Sigmoid colon (tissue), 7 donors: ENCODE data around the gene ANO6. TPM values are rescaled to one million over a fixed set of nuclear protein-coding genes. Genes with fewer than 3 reads are reported as not detected.

Experiments used
- DNase-seq: peaks from one replicate; pipeline ENCODE4 v3.0.0-alpha.2; 2019
- H3K27ac ChIP-seq, 4 donors: fragments of 200-600 bp; sonication (generic); one replicate each; pipeline ENCODE4 v1.5.1; 2016 to 2019; ENCODE audit warnings: mild to moderate bottlenecking in 1 of 4
- H3K27me3 ChIP-seq, 3 donors: fragments of 200-600 bp; sonication (generic); one replicate each; pipeline ENCODE4 v1.5.1; 2019; ENCODE audit warnings: mild to moderate bottlenecking in 1 of 3
- H3K36me3 ChIP-seq, 4 donors: fragments of 200-600 bp; sonication (generic); one replicate each; pipeline ENCODE4 v1.5.1; 2016 to 2019
- H3K4me1 ChIP-seq, 4 donors: fragments of 200-600 bp; sonication (generic); one replicate each; pipeline ENCODE4 v1.5.1; 2017 to 2019
- H3K4me3 ChIP-seq, 4 donors: fragments of 200-600 bp; sonication (generic); one replicate each; pipeline ENCODE4 v1.5.1; 2017 to 2019; ENCODE audit warnings: mild to moderate bottlenecking in 2 of 4, moderate library complexity in 1 of 4
- H3K9me3 ChIP-seq, 4 donors: fragments of 200-600 bp in 3 of 4; sonication (generic) in 3 of 4; one replicate each; pipeline versions ENCODE4 v1.5.1 to v1.6.1; 2013 to 2019
- CTCF ChIP-seq, 4 experiments: fragments of 450-650 bp in 3 of 4; fragments of 200-600 bp in 1 of 4; IDR thresholded peaks; one replicate each; pipeline ENCODE4 v1.5.1; 2016 to 2019; ENCODE audit warnings: antibody characterized with exemption in 4 of 4, mild to moderate bottlenecking in 3 of 4, moderate library complexity in 2 of 4
- EP300 ChIP-seq, 4 donors: sonication (generic); formaldehyde crosslinking; IDR thresholded peaks; one replicate each; pipeline ENCODE4 v1.6.1; 2017; ENCODE audit warnings: antibody characterized with exemption in 4 of 4
- POLR2A ChIP-seq, 2 donors: fragments of 450-650 bp; IDR thresholded peaks; one replicate each; pipeline ENCODE4 v1.6.1; 2016; ENCODE audit warnings: antibody characterized with exemption in 2 of 2, mild to moderate bottlenecking in 2 of 2, moderate library complexity in 2 of 2
- POLR2AphosphoS5 ChIP-seq, 4 donors: sonication (generic); formaldehyde crosslinking; IDR thresholded peaks; one replicate each; pipeline ENCODE4 v1.6.1; 2017; ENCODE audit warnings: antibody characterized with exemption in 4 of 4
- WGBS, 2 donors: extraction: QIAGEN DNeasy Blood & Tissue Kit; methylation state at CpG; one replicate each; pipeline ENCODE4 v1.1.7; 2013; 5-methylcytosine and 5-hydroxymethylcytosine counted together
- intact Hi-C: fragments of 100-400 bp; cut with DNase I; formaldehyde crosslinking; loops from one replicate; pipeline ENCODE4 v1.15.1; 2023
- polyA plus RNA-seq, 3 donors: library from polyadenylated mRNA; stranded (reverse); fragments of 200-250 nt; gene quantifications; one replicate each; pipeline ENCODE4 v1.2.3, GENCODE V29; 2013
- total RNA-seq, 4 donors: library from RNA; depleted of rRNA; stranded (reverse); fragments of >200 nt; gene quantifications; one replicate each; pipeline ENCODE4 v1.1.0, GENCODE V29; 2016
- donor health status: healthy with polysubstance abuse.
- donor health status: Bipolar disorder and iron deficiency.
- donor health status: healthy.

The ANO6 gene
- total and polyA plus RNA-seq, 7 donors, result 1.2 to 107 (median 98.5) TPM

DNA sequence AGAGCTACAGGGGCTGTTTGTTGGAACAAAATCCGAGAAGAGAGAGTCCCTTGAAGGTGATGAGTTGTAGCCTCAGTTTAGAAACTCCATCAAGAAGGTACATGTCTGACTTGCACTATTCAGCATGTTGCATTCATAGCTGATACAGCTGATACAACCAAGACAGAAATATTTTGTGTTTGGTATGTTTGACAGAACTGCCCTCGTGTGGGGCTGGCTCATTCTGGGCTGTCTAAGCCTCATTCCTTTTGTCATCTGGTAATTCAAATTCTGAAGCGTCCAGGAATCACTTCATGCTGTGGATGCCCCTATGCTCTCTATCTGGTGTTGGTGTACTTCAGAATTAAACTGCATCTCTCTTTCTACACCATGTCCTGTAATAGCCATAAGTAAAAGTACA, 126.3 kb downstream of the ANO6 start:
- intact Hi-C loops, result no loop called here

DNA sequence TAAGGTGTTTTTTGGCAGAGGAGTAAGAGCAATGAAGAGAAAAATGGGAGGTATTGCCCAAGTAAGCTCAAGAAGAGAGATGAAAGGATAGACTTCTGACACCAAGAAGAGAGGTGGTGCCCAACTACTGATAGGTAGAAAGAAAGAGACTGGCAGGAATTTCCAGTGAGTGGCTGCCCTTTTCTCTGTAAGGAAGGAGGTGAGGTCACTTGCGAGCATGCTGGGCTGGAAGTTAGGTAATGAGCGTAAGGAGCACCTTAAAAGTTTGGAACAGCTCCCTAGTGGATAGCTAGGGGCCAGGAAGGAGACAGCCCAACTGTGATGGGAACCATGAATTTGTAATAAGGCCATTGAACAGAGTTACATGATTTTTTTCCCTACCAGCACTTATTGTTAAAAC, 127.0 kb downstream of the ANO6 start:
- H3K4me3 ChIP-seq, result no peak overlapping the region
- peaks cover 0 to 2% (median 0%) of the 10 kb centered on the region in 4 donors for H3K36me3 ChIP-seq
- TF ChIP-seq POLR2A (IDR thresholded peaks at IDR 0.05) (no peak), POLR2AphosphoS5 (IDR thresholded peaks at IDR 0.05) (no peak), CTCF (IDR thresholded peaks at IDR 0.05) (no peak)
- 94 to 96% methylated on average over 2 of the region's 2 CpGs for WGBS, 2 donors
- H3K4me1 ChIP-seq, result peaks cover 0 to 40% (median 28%) of the 10 kb centered on the region in 4 donors
- DNase-seq, result no peak
- peak overlapping the region in 2 of 4 donors; percentile 37 to 45 for H3K27ac ChIP-seq
- no peaks in the 10 kb centered on the region for H3K27me3 ChIP-seq
- no peaks in the 10 kb centered on the region for H3K9me3 ChIP-seq
- intact Hi-C loops, result no loop called here

More for the DNA sequence above, 126.3 kb downstream of the ANO6 start:
- no peak for DNase-seq
- 80 to 90% methylated on average over 3 of the region's 3 CpGs for WGBS, 2 donors
- Histone ChIP-seq H3K27ac (no peak overlapping the region), H3K27me3 (no peaks in the 10 kb centered on the region), H3K36me3 (no peaks in the 10 kb centered on the region), H3K4me1 (peaks cover 0 to 45% (median 31%) of the 10 kb centered on the region in 4 donors), H3K4me3 (no peak overlapping the region), H3K9me3 (no peaks in the 10 kb centered on the region)
- TF ChIP-seq POLR2AphosphoS5 (IDR thresholded peaks at IDR 0.05) (no peak), EP300 (IDR thresholded peaks at IDR 0.05) (no peak), POLR2A (IDR thresholded peaks at IDR 0.05) (no peak), CTCF (IDR thresholded peaks at IDR 0.05) (no peak)

DNA sequence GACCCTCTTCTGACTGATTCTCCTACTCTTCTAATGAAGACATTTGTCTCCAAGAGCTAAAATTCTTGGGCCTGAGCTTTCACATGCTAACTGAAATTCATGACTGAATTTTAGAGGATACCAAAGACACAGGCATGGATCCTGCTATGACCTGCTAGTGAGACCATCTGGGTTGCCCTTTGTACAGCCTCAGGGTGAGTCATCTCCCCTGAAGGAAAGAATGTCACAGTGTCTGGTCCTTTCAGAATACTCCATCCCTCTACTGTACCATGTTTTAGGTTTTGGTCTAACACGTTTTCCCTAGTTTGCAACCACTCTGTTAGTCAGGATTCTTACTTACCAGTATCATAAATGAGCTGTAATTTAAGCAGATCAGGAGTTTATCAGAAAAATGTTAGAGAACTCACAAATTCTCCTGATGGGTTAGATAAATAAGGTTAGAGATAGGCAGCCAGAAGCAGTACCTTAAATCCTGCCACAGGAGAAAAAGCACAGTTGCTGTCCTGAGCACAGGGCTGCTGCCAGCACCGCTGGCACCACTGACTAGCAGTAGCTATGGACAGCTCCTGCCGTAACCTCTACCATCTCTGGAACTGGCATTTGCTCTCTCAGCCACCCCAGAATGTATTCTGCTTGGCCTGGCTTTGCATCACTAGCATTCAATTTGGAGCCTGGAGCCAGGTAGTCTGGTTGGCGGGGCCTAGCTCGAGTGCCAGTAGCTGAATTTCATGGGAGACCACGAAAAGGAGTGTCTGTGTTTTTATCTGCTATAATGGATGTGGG, 127.6 kb downstream of the ANO6 start:
- no peaks in the 10 kb centered on the region for H3K27me3 ChIP-seq
- peaks cover 0 to 34% (median 22%) of the 10 kb centered on the region in 4 donors for H3K4me1 ChIP-seq
- 93 to 96% methylated on average over 6 of the region's 6 CpGs for WGBS, 2 donors

GRCh38 chr12:45348311-45348710, 132.4 kb downstream of the ANO6 start:
- 81 to 84% methylated on average over 2 of the region's 2 CpGs for WGBS, 2 donors
- H3K4me3 ChIP-seq, result no peak overlapping the region
- H3K9me3 ChIP-seq, result no peaks in the 10 kb centered on the region
- TF ChIP-seq EP300 (IDR thresholded peaks at IDR 0.05), result no peak
- TF ChIP-seq POLR2A (IDR thresholded peaks at IDR 0.05), result no peak
- TF ChIP-seq CTCF (IDR thresholded peaks at IDR 0.05), result no peak
- DNase-seq, result no peak
- intact Hi-C loops, result no loop called here
- peaks cover 0 to 34% (median 4%) of the 10 kb centered on the region in 4 donors for H3K36me3 ChIP-seq
- H3K4me1 ChIP-seq, result peaks cover 0 to 16% (median 7%) of the 10 kb centered on the region in 4 donors
- no peaks in the 10 kb centered on the region for H3K27me3 ChIP-seq
- no peak overlapping the region for H3K27ac ChIP-seq

More for the DNA sequence above, 127.6 kb downstream of the ANO6 start:
- intact Hi-C loops, result no loop called here
- no peak overlapping the region for H3K4me3 ChIP-seq
- H3K9me3 ChIP-seq, result no peaks in the 10 kb centered on the region
- TF ChIP-seq POLR2AphosphoS5 (IDR thresholded peaks at IDR 0.05), result no peak
- no peak for TF ChIP-seq EP300 (IDR thresholded peaks at IDR 0.05)
- TF ChIP-seq CTCF (IDR thresholded peaks at IDR 0.05), result no peak
- TF ChIP-seq POLR2A (IDR thresholded peaks at IDR 0.05), result no peak
- peak overlapping the region in 3 of 4 donors; percentile 31 to 45 (median 37) for H3K27ac ChIP-seq
- H3K36me3 ChIP-seq, result peaks cover 0 to 8% (median 0%) of the 10 kb centered on the region in 4 donors
- no peak for DNase-seq
